OCI-LY1 (cell line): ENCODE measurements around the gene ARL3.

Experiments
- H2AFZ ChIP-seq: fragments of 200-600 bp; sonication (generic), shearing (Covaris generic); 2 replicates; pipeline ENCODE4 v1.6.0; 2014; ENCODE audit warnings: antibody characterized with exemption, mild to moderate bottlenecking, low read length
- H3F3A ChIP-seq: fragments of 200-600 bp; sonication (generic), shearing (Covaris generic); 2 replicates; pipeline ENCODE4 v1.6.0; 2014; ENCODE audit warnings: mild to moderate bottlenecking, antibody characterized with exemption, low read length, moderate library complexity; ENCODE audit not compliant: insufficient read depth
- H3K27ac ChIP-seq: fragments of 200-600 bp; sonication (generic); 2 replicates; pipeline ENCODE4 v1.5.1; 2014; ENCODE audit warnings: low read length, mixed run types, mild to moderate bottlenecking, low read depth; ENCODE audit not compliant: poor library complexity, severe bottlenecking
- H3K27me3 ChIP-seq: fragments of 200-600 bp; sonication (generic); 2 replicates; pipeline ENCODE4 v1.6.0; 2014; ENCODE audit warnings: antibody characterized with exemption, mild to moderate bottlenecking, low read length, moderate library complexity; ENCODE audit not compliant: insufficient read depth
- H3K36me3 ChIP-seq: fragments of 200-600 bp; sonication (generic); 2 replicates; pipeline ENCODE4 v1.6.1; 2014; ENCODE audit warnings: mild to moderate bottlenecking, antibody characterized with exemption, low read length, moderate library complexity, mixed read lengths; ENCODE audit not compliant: insufficient read depth
- H3K4me1 ChIP-seq: fragments of 200-600 bp; sonication (generic); 2 replicates; pipeline ENCODE4 v1.5.1; 2014; ENCODE audit warnings: mild to moderate bottlenecking, low read length, moderate library complexity; ENCODE audit not compliant: insufficient read depth, severe bottlenecking
- H3K4me2 ChIP-seq: fragments of 200-600 bp; sonication (generic), shearing (Covaris generic); 2 replicates; pipeline ENCODE4 v1.6.1; 2014; ENCODE audit warnings: low read length
- H3K4me3 ChIP-seq: fragments of 200-600 bp; sonication (generic); 2 replicates; pipeline ENCODE4 v1.5.1; 2014; ENCODE audit warnings: low read length, low read depth, mild to moderate bottlenecking, mixed read lengths; ENCODE audit not compliant: poor library complexity, severe bottlenecking
- H3K79me2 ChIP-seq: fragments of 200-600 bp; shearing (Covaris generic); 2 replicates; pipeline ENCODE4 v1.6.1; 2016; ENCODE audit warnings: mixed run types, low read length, mixed read lengths; ENCODE audit not compliant: insufficient read depth
- H3K9ac ChIP-seq: fragments of 200-600 bp; sonication (generic), shearing (Covaris generic); 2 replicates; pipeline ENCODE4 v1.6.1; 2014; ENCODE audit warnings: mild to moderate bottlenecking, low read length, mixed read lengths
- H3K9me2 ChIP-seq: fragments of 200-600 bp; sonication (generic), shearing (Covaris generic); 2 replicates; pipeline ENCODE4 v1.6.1; 2014; ENCODE audit warnings: low read depth, mild to moderate bottlenecking, low read length, mixed read lengths
- H3K9me3 ChIP-seq: fragments of 200-600 bp; shearing (Covaris generic); 2 replicates; pipeline ENCODE4 v1.6.1; 2014; ENCODE audit warnings: low read length, mixed read lengths
- H4K20me1 ChIP-seq: fragments of 200-600 bp; sonication (generic), shearing (Covaris generic); 2 replicates; pipeline ENCODE4 v1.6.0; 2016; ENCODE audit warnings: mild to moderate bottlenecking, low read length; ENCODE audit not compliant: insufficient read depth
- EZH2 ChIP-seq: fragments of 200-600 bp; sonication (generic), shearing (Covaris generic); IDR thresholded peaks from 2 replicates; pipeline ENCODE4 v1.8.0; 2017; ENCODE audit warnings: borderline replicate concordance, mixed run types, mild to moderate bottlenecking, antibody characterized with exemption, low read length, moderate library complexity, mixed read lengths
- TF ChIP-seq, protein P1 (sequence below): fragments of 200-600 bp; sonication (generic), shearing (Covaris generic); IDR thresholded peaks from 2 replicates; pipeline ENCODE4 v1.5.1; 2017; ENCODE audit warnings: mild to moderate bottlenecking, antibody characterized with exemption, low read length, moderate library complexity, mixed read lengths

The ARL3 gene

DNA sequence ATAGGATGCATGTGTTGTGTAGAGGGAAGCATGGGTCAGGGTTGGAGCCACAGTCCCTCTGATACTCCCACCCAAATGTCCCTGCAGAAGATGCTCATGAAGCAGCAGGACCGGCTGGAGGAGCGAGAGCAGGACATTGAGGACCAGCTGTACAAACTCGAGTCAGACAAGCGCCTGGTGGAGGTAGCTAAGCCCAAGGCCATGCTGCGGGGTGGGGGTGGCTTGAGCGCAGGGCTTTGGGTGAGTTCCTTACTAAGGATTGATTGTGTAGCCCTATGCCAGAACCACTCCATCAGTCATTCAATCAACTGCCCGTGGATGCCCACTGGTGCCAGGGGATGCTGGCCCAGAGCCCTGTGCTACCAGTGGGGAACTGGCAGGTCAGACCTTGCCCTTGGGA lies 59.6 kb downstream of the ARL3 start:
- no peak for TF ChIP-seq EZH2
- TF ChIP-seq, protein P1, sequence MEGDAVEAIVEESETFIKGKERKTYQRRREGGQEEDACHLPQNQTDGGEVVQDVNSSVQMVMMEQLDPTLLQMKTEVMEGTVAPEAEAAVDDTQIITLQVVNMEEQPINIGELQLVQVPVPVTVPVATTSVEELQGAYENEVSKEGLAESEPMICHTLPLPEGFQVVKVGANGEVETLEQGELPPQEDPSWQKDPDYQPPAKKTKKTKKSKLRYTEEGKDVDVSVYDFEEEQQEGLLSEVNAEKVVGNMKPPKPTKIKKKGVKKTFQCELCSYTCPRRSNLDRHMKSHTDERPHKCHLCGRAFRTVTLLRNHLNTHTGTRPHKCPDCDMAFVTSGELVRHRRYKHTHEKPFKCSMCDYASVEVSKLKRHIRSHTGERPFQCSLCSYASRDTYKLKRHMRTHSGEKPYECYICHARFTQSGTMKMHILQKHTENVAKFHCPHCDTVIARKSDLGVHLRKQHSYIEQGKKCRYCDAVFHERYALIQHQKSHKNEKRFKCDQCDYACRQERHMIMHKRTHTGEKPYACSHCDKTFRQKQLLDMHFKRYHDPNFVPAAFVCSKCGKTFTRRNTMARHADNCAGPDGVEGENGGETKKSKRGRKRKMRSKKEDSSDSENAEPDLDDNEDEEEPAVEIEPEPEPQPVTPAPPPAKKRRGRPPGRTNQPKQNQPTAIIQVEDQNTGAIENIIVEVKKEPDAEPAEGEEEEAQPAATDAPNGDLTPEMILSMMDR: no peak
- Histone ChIP-seq H3K4me3 (no peak overlapping the region), H3K9me3 (no peaks in the 10 kb centered on the region), H3F3A (peaks cover 9% of the 10 kb centered on the region; the same call in 1 of the 2 replicates), H3K36me3 (peaks cover 41% of the 10 kb centered on the region), H2AFZ (no peak overlapping the region), H3K79me2 (peaks cover 9% of the 10 kb centered on the region; the same call in 1 of the 2 replicates), H3K9me2 (no peaks in the 10 kb centered on the region), H3K9ac (no peak overlapping the region), H3K4me2 (no peak overlapping the region), H3K27ac (no peak overlapping the region), H3K4me1 (peaks cover 64% of the 10 kb centered on the region), H3K27me3 (no peaks in the 10 kb centered on the region), H4K20me1 (no peaks in the 10 kb centered on the region)

- Histone ChIP-seq H3K4me3 (no peak overlapping the region), H3K27me3 (no peaks in the 10 kb centered on the region), H3K27ac (peak overlapping the region; percentile 98), H4K20me1 (no peaks in the 10 kb centered on the region), H2AFZ (no peak overlapping the region), H3K36me3 (peaks cover 41% of the 10 kb centered on the region), H3K4me2 (peak overlapping the region; percentile 94; the same call in 1 of the 2 replicates), H3K9ac (no peak overlapping the region; the same call in 1 of the 2 replicates), H3K4me1 (peaks cover 67% of the 10 kb centered on the region), H3F3A (peaks cover 9% of the 10 kb centered on the region), H3K9me3 (no peaks in the 10 kb centered on the region), H3K9me2 (no peaks in the 10 kb centered on the region), H3K79me2 (peaks cover 9% of the 10 kb centered on the region; the same call in 1 of the 2 replicates)
- no peak for TF ChIP-seq EZH2
Observed at GRCh38 chr10:102653060-102653459, 61.1 kb downstream of the ARL3 start.

DNA sequence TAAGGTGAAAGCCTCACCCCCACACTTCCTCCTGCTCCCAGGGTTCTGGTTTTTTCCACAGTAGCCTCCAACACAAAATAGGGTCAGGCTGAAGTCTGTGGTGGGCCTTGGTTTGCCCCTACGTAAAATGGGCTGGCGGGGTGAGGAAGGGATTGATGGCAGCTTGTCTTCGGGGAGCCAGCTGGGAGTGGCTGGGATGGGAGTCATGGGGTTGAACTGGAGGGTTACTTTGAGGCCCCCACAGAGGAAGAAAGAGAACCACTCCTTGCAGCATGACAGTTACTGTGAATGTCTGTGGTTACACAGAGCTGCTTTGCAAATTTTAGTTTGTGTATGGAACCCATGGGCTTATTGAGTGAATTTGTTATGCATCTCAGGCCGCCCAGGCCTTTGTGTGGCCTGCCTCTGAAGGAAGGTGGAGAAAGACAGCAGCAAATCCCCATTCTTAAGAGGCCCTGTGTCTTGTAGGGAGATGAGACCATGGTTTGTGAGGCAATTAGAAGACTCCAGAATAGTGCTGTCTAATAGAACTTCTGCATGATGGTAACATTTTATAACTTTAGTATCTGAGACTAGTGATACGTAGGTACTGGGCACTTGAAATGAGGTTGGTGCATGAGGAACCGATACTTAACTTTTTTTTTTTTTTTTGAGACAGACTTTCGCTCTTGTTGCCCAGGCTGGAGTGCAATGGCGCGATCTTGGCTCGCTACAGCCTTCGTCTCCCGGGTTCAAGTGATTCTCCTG lies 61.9 kb downstream of the ARL3 start:
- Histone ChIP-seq H3K4me2 (peak overlapping the region; percentile 94), H3K36me3 (peaks cover 38% of the 10 kb centered on the region), H3K9me3 (no peaks in the 10 kb centered on the region), H3K9ac (peak overlapping the region; percentile 83; the same call in 1 of the 2 replicates), H3F3A (peaks cover 9% of the 10 kb centered on the region), H3K4me3 (peak overlapping the region; percentile 90), H3K9me2 (no peaks in the 10 kb centered on the region), H3K79me2 (peaks cover 9% of the 10 kb centered on the region; the same call in 1 of the 2 replicates), H3K27ac (peak overlapping the region; percentile 98), H3K4me1 (peaks cover 67% of the 10 kb centered on the region), H3K27me3 (no peaks in the 10 kb centered on the region), H2AFZ (no peak overlapping the region), H4K20me1 (no peaks in the 10 kb centered on the region)
- no peak for TF ChIP-seq EZH2

DNA sequence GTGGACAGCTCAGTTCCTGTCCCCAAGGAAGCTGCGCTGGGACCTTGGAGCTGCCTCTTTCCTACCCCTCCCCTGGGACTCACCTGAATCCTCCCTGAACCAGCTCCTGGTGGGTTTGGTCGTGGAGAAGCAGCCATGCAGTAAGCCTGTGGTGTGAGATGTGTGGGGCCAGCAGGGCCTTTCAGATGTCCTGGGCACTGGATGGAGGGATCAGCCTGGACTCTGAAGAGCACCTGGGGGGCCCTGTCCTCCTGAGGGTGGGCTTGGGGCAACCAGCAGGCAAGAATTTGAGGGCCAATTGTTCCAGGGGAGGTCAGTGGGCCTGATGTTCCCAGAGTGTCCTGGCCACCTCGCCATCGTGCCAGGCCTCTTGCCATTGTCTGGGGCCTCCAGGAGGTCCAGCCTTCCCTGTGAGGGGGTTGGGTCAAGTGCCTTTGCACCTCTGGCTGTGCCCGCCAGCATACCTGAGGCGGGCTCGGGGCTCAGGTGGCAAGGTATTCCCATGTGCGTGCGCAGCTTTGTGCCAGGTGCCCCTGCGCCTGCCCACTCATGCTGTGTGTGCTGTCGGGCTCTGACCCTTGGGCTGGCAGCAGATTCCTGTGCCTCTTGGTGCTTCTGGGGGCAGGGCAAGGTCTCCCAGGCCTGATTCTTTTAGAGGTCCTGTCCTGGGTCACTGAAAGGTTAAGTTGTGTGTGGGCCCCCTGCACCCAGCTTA lies 62.6 kb downstream of the ARL3 start:
- H3F3A ChIP-seq: peaks cover 9% of the 10 kb centered on the region
- peaks cover 9% of the 10 kb centered on the region; the same call in 1 of the 2 replicates for H3K79me2 ChIP-seq
- no peaks in the 10 kb centered on the region for H3K9me2 ChIP-seq
- TF ChIP-seq, protein P1: no peak
- TF ChIP-seq EZH2: no peak
- H3K9me3 ChIP-seq: no peaks in the 10 kb centered on the region
- peak overlapping the region; percentile 98 for H3K27ac ChIP-seq
- peak overlapping the region; percentile 90 for H3K4me3 ChIP-seq
- peaks cover 32% of the 10 kb centered on the region for H3K36me3 ChIP-seq
- peak overlapping the region; percentile 83; the same call in 1 of the 2 replicates for H3K9ac ChIP-seq
- no peaks in the 10 kb centered on the region for H4K20me1 ChIP-seq
- H3K4me1 ChIP-seq: peaks cover 72% of the 10 kb centered on the region
- no peak overlapping the region for H2AFZ ChIP-seq
- H3K27me3 ChIP-seq: no peaks in the 10 kb centered on the region
- peak overlapping the region; percentile 94 for H3K4me2 ChIP-seq
